Activated CD4-positive, CD25-positive, alpha-beta regulatory T cell (primary cell): ENCODE measurements around the gene PRRG3.

Experiments
- DNase-seq, 4 experiments: peaks; one replicate each; lab custom pipeline; 2025; lab: John Stamatoyannopoulos, UW

Gene PRRG3

DNA sequence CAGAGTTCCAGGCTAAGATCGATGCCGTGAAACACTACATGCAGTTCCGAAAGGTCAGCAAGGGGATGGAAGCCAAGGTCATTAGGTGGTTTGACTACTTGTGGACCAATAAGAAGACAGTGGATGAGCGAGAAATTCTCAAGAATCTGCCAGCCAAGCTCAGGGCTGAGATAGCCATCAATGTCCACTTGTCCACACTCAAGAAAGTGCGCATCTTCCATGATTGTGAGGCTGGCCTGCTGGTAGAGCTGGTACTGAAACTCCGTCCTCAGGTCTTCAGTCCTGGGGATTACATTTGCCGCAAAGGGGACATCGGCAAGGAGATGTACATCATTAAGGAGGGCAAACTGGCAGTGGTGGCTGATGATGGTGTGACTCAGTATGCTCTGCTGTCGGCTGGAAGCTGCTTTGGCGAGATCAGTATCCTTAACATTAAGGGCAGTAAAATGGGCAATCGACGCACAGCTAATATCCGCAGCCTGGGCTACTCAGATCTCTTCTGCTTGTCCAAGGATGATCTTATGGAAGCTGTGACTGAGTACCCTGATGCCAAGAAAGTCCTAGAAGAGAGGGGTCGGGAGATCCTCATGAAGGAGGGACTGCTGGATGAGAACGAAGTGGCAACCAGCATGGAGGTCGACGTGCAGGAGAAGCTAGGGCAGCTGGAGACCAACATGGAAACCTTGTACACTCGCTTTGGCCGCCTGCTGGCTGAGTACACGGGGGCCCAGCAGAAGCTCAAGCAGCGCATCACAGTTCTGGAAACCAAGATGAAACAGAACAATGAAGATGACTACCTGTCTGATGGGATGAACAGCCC is 48.6 kb downstream of the PRRG3 start:
- DNase-seq: no peak

- no peak for DNase-seq
Measured at GRCh38 chrX:151745651-151746050, 50.4 kb downstream of the PRRG3 start.

- no peak for DNase-seq
Measured at GRCh38 chrX:151746502-151746901, 51.2 kb downstream of the PRRG3 start.

- DNase-seq: no peak
Measured at GRCh38 chrX:151750511-151750910, 55.3 kb downstream of the PRRG3 start.

GRCh38 chrX:151752847-151753246 is 57.6 kb downstream of the PRRG3 start:
- DNase-seq: no peak

GRCh38 chrX:151753313-151754046 is 58.2 kb downstream of the PRRG3 start:
- no peak for DNase-seq

- DNase-seq: no peak
Measured at GRCh38 chrX:151754047-151754429, 58.8 kb downstream of the PRRG3 start.

- DNase-seq: no peak
Measured at GRCh38 chrX:151754641-151755215, 59.5 kb downstream of the PRRG3 start.
